Measurements from ENCODE around the gene TENM4.
"Not testable (repeated sequence)": the region's sequence is repeated elsewhere in the genome, so short reads cannot be mapped to it uniquely, and the experiment has no call there.

The TENM4 gene

GRCh38 chr11:78914503-78914902 is 526.3 kb downstream of the TENM4 start:
- DNase-seq: no peak

- no peak for DNase-seq
These were observed 528.1 kb downstream of the TENM4 start for GRCh38 chr11:78912778-78913177.

DNA sequence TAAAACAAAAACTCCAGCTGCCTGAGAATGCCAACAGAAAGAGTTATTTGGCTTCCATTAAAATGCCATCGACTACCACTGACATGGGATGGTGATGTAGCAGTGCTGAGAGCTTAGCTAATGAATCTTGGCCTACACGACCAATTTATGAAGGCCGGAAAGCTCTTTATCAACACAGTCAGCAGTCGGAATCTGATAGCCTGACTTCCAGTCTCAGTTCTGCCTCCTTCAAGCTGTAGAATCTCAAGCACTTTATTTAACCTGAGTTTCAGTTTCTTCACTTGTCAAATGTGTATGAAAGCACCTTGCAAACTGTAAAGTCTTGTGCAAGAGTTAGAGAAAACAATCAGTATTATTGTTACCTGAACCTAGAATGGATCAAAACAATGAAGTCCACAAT is 530.5 kb downstream of the TENM4 start:
- no peak for DNase-seq

GRCh38 chr11:78909386-78909785 is 531.4 kb downstream of the TENM4 start:
- DNase-seq: no peak

GRCh38 chr11:78907636-78908035 is 533.2 kb downstream of the TENM4 start:
- DNase-seq: no peak

DNA sequence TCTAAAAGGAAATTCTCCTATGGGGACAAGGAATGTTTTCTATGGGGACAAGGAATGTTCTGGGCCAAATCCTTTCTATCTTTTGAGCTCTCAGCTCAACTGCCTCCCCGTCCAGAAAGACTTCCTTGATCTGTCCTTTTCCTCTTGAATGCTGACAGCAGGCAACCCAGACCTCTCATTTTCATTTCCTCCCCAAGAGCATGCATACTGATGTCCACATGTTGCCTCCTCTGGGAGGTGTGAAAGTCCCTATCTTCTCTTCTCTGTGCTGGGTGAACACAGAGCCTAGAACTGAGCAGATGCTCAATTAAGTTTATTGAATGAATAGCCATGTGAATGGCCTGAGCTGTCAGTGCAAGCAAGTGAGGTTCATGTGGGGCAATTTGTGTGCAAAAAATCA is 534.3 kb downstream of the TENM4 start:
- no peak for DNase-seq

- DNase-seq: no peak
These were observed 535.1 kb downstream of the TENM4 start for GRCh38 chr11:78905756-78906155.

DNA sequence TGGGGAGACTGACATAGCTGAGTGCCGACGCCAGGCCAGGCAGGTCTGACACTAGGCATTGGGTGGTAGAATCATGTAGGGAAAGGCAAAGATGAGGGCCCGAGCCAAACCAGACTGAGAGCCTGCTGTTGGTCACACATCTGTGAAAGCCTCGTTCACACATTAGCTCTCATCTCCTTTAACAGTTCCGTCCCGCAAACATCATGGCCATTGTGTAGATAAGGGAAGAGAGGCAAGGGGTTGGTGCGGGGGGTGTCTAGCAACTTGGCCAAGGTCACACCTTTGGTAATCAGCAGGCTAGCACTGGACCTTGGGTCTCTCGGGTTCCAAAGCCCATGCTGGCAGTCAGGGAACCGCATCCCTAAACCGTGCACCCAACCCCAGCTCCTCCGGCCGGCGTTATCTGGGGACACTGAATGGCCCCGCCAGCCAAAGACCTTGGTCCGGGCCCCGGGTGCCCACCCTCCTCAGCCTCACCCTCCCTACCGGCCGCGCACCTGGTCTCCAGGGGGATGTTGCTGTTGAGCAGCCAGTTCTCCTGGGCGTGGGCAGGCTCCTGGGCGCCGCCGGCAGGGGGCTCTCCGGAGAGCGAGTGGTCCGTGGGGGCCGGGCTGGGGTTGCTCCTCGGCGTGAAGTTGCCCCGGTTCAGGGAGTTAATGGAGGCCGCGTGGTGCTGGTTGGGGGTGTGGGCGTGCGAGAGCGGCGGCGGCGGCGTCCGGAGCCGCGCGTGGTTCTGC is 537.9 kb downstream of the TENM4 start:
- no peak for DNase-seq

DNA sequence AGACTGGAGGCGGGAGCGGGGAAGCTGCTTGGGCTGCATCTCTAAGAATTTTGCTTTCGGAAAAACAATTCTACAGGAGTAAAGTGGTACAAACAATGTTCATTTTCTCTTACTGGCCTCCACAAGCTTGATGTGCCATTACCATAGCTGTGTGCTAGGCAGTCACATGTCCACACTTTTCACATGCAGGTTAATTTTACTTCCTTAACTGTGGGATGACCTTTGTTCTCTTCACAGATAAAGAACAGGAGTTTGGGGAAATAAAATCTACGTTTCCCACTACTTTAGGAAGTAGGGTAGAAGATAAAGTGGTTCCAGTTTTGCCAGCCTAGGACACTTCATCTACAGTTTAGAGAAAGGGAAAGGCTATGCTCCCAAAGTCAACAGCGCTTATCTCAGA is 539.0 kb downstream of the TENM4 start:
- no peak for DNase-seq

GRCh38 chr11:78898266-78898775 is 542.5 kb downstream of the TENM4 start:
- DNase-seq: no peak

DNA sequence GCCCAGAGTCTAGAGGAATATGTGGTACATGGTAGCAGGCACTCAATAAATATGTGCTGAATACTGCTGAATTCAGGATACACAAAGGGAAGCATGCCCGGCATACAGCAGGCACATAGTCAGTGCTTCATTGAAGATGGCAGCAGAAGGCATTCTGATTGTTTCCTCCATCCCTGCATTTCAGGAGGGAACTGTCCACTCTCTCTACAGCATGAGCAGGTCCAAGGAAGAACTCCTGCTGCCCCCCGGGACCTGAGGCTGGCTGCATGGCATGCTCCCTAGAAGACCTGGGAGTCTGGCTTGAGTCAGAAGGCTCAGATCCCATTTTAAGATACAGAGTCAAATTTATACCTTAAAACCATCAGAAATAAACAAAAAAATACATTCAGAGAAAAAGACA is 546.8 kb downstream of the TENM4 start:
- no peak for DNase-seq

- DNase-seq: no peak
These were observed 551.1 kb downstream of the TENM4 start for GRCh38 chr11:78889698-78890097.

GRCh38 chr11:78886616-78887015 is 554.2 kb downstream of the TENM4 start:
- DNase-seq: no peak

GRCh38 chr11:78884761-78885160 is 556.1 kb downstream of the TENM4 start:
- DNase-seq: no peak

DNA sequence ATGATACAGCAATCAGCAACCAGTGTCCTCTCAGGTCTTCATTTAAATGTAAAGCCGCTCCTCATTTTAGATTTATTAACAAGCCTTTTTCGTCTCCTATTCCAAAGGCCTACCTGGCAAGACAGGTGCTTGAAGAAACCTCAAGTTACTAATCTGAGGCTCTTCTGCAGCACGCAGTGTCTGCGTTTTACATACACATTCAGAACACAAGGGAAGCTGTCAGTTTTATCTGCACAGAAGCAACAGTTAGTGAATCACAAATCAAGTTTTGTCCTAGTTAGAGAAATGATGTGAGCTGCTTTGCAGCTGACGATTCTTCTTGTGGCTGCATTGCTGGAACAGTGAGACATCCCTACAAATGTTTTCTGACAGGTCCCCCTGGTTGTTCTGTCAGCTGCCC is 557.3 kb downstream of the TENM4 start:
- DNase-seq: no peak

DNA sequence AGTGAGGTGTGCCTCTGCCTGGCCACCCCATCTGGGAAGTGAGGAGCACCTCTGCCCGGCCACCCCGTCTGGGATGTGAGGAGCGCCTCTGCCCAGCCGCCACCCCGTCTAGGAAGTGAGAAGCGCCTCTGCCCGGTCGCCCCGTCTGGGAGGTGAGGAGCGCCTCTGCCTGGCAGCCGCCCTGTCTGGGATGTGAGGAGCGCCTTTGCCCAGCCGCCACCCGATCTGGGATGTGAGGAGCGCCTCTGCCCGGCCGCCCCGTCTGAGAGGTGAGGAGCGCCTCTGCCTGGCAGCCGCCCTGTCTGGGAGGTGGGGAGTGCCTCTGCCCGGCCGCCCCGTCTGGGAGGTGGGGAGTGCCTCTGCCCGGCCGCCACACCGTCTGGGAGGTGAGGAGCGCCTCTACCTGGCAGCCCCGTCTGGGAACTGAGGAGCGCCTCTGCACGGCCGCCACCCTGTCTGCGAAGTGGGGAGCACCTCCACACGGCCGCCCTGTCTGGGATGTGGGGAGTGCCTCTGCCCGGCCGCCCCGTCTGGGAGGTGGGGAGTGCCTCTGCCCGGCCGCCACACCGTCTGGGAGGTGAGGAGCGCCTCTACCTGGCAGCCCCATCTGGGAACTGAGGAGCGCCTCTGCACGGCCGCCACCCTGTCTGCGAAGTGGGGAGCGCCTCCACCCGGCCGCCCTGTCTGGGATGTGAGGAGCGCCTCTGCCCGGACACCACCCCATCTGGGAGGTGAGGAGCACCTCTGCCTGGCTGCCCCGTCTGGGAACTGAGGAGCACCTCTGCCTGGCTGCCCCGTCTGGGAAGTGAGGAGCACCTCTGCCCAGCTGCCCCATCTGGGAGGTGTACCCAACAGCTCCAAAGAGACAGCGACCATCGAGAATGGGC is 561.5 kb downstream of the TENM4 start:
- DNase-seq: not testable (repeated sequence)

- no peak for DNase-seq
These were observed 562.2 kb downstream of the TENM4 start for GRCh38 chr11:78878631-78879030.

DNA sequence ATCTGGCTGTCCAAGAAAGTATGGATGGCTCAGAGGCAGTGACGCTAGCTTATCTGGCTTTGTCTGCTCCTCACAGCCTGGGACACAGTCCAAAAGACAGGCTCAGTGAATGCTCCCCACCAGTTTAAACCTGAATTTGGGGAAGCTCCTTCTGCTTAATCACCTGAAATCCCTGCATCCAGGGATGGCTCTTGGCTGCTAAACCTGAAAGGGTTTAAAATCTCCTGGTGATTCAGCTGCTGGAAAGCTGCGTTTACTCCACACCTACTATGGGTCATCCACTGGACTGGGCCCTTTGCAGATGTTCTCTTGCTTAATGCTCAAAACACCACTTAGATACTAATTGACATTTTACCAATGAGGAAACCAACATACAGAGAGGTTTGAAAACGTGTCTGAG is 564.2 kb downstream of the TENM4 start:
- DNase-seq: no peak

- DNase-seq: no peak
These were observed 570.2 kb downstream of the TENM4 start for GRCh38 chr11:78870655-78871054.

- no peak for DNase-seq
These were observed 571.5 kb downstream of the TENM4 start for GRCh38 chr11:78869293-78869692.

DNA sequence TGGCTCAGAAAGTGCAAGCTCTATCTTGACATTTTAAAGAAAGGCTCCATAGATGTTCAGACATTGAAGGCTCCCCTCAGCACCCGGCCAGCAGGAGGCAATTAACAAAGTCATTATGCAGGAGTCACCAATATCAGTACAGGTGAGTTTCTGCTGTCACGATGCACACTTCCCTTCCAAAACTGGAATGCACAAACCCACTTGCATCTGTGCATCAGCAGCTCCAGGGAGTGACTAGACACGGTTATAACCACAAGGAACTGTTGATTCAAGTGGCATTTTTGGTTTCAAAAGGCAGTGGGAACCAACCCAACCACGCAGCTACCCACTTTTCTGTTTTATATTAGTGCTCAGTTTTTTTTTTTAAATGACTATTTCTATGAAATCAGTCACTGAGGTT is 572.3 kb downstream of the TENM4 start:
- no peak for DNase-seq

- DNase-seq: no peak
These were observed 580.0 kb downstream of the TENM4 start for GRCh38 chr11:78860720-78861422.

DNA sequence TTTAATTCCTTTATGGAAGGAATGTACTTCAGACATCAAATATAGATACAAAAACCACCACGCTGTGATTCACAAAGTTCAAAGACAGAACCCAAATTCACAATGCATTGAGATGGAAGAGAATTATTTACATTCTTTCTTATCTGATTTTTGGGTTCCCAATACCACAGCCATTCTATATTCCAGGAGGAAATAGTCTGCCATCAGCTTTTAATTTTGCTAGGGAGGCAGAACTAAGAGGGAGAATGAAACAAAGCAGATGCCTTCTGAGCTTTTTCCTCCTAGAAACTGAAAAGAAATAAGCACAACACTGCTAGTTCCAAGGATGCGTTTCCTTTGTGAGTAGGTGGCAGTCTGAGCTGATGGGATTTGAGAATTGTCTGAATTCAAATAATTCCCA is 583.1 kb downstream of the TENM4 start:
- no peak for DNase-seq
